Uterus (tissue), 4 donors: ENCODE data around the gene CACHD1. TPM values are rescaled to one million over a fixed set of nuclear protein-coding genes. Genes with fewer than 3 reads are reported as not detected.

Experiments used
- DNase-seq, 2 donors: peaks; one replicate each; pipeline ENCODE4 v3.0.0-alpha.2; 2019 to 2020
- H3K27ac ChIP-seq, 2 donors: fragments of 200-600 bp; sonication (generic); 1 replicate in 1 of 2; 2 replicates in 1 of 2; pipeline ENCODE4 v1.5.1; 2016 to 2018
- H3K27me3 ChIP-seq, 2 donors: fragments of 200-600 bp; sonication (generic); one replicate each; pipeline ENCODE4 v1.5.1; 2018 to 2019; ENCODE audit warnings: control low read depth in 1 of 2
- H3K36me3 ChIP-seq, 2 donors: fragments of 200-600 bp; sonication (generic); one replicate each; pipeline ENCODE4 v1.5.1; 2019; ENCODE audit warnings: control low read depth in 1 of 2
- H3K4me1 ChIP-seq, 2 donors: fragments of 200-600 bp; sonication (generic); one replicate each; pipeline ENCODE4 v1.5.1; 2018 to 2019; ENCODE audit warnings: control low read depth in 1 of 2
- H3K4me3 ChIP-seq, 2 donors: fragments of 200-600 bp; sonication (generic); 1 replicate in 1 of 2; 2 replicates in 1 of 2; pipeline ENCODE4 v1.5.1; 2018 to 2019; ENCODE audit warnings: mild to moderate bottlenecking in 1 of 2
- H3K9me3 ChIP-seq, 2 donors: fragments of 200-600 bp; sonication (generic); one replicate each; pipeline ENCODE4 v1.5.1; 2019; ENCODE audit warnings: control low read depth in 1 of 2
- POLR2A ChIP-seq, 2 donors: fragments of 450-650 bp; IDR thresholded peaks; one replicate each; pipeline ENCODE4 v1.6.1; 2016; ENCODE audit warnings: antibody characterized with exemption in 2 of 2, mild to moderate bottlenecking in 1 of 2, moderate library complexity in 1 of 2
- intact Hi-C: fragments of 100-400 bp; cut with DNase I; formaldehyde crosslinking; loops from one replicate; pipeline ENCODE4 v1.15.1; 2023; ENCODE audit warnings: low total_unique reads
- total RNA-seq, 4 donors: library from RNA; depleted of rRNA in 3 of 4; stranded (reverse); fragments of >200 nt in 3 of 4; gene quantifications; one replicate each; pipeline versions ENCODE4 v1.1.0 to v1.2.4, GENCODE V29; 2014 to 2023
- TF ChIP-seq, protein P1 (sequence below), 4 experiments: fragments of 200-600 bp in 2 of 4; fragments of 450-650 bp in 2 of 4; sonication (generic) in 2 of 4; IDR thresholded peaks; one replicate each; pipeline ENCODE4 v1.5.1; 2016 to 2019; ENCODE audit warnings: antibody characterized with exemption in 4 of 4, mild to moderate bottlenecking in 2 of 4, moderate library complexity in 1 of 4
- donor health status: DM: yes; HTN: yes; CAD: no.

The CACHD1 gene
- total RNA-seq, 4 donors from 2014 or later: 19.2 to 39.9 (median 28.8) TPM

DNA sequence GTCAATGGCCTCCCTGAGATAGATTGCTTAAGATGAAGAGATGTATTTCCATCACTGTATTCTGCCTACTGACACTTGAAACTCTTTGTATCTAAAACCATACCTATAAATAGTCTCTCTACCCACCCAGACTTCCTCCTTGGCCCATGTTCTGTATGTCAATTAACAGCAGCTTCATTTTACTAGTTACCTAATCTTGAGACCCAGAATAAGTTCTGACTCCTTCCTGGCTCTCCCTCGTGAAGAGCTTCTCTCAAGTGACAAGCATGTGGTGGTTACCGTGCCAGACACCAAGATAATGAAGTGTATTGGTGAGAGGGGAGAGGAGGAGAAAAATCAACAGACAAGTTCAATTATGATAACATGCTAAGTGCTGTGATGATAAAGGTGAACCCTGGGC, 146.1 kb downstream of the CACHD1 start:
- intact Hi-C loops: no loop called here
- Histone ChIP-seq H3K27me3 (no peaks in the 10 kb centered on the region), H3K36me3 (no peaks in the 10 kb centered on the region), H3K9me3 (no peaks in the 10 kb centered on the region), H3K27ac (no peak overlapping the region), H3K4me1 (no peaks in the 10 kb centered on the region), H3K4me3 (no peak overlapping the region)
- no peak for TF ChIP-seq POLR2A (IDR thresholded peaks at IDR 0.05)
- TF ChIP-seq, protein P1, sequence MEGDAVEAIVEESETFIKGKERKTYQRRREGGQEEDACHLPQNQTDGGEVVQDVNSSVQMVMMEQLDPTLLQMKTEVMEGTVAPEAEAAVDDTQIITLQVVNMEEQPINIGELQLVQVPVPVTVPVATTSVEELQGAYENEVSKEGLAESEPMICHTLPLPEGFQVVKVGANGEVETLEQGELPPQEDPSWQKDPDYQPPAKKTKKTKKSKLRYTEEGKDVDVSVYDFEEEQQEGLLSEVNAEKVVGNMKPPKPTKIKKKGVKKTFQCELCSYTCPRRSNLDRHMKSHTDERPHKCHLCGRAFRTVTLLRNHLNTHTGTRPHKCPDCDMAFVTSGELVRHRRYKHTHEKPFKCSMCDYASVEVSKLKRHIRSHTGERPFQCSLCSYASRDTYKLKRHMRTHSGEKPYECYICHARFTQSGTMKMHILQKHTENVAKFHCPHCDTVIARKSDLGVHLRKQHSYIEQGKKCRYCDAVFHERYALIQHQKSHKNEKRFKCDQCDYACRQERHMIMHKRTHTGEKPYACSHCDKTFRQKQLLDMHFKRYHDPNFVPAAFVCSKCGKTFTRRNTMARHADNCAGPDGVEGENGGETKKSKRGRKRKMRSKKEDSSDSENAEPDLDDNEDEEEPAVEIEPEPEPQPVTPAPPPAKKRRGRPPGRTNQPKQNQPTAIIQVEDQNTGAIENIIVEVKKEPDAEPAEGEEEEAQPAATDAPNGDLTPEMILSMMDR (IDR thresholded peaks at IDR 0.05): no peak
- DNase-seq: no peak

DNA sequence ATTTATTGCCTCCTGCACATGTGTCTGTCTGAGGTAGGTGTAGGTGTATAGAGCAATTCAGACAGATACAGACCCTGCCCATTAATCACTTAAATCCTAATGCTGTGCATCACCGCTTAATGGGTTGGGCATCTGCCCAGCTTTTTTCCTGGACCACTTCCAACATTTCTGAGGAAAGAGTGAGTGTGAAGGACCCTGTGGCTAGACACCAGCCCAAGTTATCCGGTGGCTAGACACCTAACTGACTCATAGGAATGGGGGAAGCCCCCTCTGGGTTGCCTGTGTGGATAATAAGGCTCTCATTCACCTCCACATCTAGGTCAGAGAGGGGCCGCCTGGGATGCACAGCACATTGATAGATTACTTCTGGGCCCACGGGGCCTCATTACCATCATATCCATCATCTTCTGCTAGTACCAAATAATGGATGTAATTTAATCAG, 153.8 kb downstream of the CACHD1 start:
- no peak for TF ChIP-seq POLR2A (IDR thresholded peaks at IDR 0.05)
- TF ChIP-seq, protein P1 (IDR thresholded peaks at IDR 0.05): no peak
- Histone ChIP-seq H3K4me1 (peaks cover 0 to 6% of the 10 kb centered on the region in 2 donors), H3K27ac (peak overlapping the region in 1 of 2 donors; percentile 37), H3K36me3 (no peaks in the 10 kb centered on the region), H3K27me3 (no peaks in the 10 kb centered on the region), H3K4me3 (no peak overlapping the region), H3K9me3 (no peaks in the 10 kb centered on the region)
- intact Hi-C loops: no loop called here
- DNase-seq: peak in 1 of 2 donors; percentile 26

DNA sequence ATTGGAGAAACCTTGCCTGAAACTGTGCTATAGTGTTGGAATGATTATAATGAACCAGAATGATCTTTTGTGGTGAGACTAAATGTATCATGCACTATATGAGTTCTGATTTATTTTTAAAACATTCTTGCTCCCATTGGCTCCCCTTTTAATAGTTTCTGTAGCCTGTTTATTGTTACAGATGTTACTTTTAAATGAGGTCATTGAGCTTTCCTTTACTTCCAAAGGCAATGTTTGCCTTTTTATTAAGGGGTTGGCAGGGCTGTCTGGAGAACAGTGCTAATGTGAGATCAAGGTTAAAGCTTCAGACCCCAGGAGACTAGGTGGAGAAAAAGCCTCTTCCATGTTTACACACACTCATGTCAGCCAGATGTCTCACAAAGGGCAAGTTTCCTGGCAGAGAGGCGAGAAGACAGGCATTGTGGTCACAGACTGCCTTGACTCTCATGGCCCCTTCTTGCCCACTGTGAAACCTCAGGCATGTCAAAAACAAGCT, 154.3 kb downstream of the CACHD1 start:
- H3K27ac ChIP-seq: peak overlapping the region in 1 of 2 donors; percentile 37
- TF ChIP-seq, protein P1 (IDR thresholded peaks at IDR 0.05): no peak
- no peak for TF ChIP-seq POLR2A (IDR thresholded peaks at IDR 0.05)
- H3K9me3 ChIP-seq: no peaks in the 10 kb centered on the region
- H3K4me3 ChIP-seq: no peak overlapping the region
- H3K4me1 ChIP-seq: peaks cover 0 to 6% of the 10 kb centered on the region in 2 donors
- no peaks in the 10 kb centered on the region for H3K36me3 ChIP-seq
- H3K27me3 ChIP-seq: no peaks in the 10 kb centered on the region
- intact Hi-C loops: no loop called here
- DNase-seq: no peak

DNA sequence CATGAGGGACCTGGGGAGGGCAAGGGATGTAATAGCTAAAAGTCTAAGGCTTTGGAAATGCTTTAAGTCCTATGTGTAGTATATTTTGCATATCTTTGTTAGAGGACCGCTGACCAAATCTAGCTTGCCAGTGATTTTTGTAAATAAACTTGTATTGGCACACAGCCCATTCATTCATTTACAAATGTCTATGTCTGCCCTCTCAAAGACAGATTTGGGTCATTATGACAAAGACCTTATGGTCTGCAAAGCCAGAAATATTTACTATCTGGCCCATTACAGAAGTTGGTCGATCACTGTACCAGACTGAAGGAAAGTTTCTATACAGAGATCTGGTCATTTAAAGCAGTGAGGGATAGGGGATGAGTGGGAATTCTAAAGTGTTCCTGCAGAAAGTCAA, 154.9 kb downstream of the CACHD1 start:
- TF ChIP-seq, protein P1 (IDR thresholded peaks at IDR 0.05): no peak
- no peak for TF ChIP-seq POLR2A (IDR thresholded peaks at IDR 0.05)
- no peak for DNase-seq
- Histone ChIP-seq H3K4me3 (no peak overlapping the region), H3K9me3 (no peaks in the 10 kb centered on the region), H3K4me1 (peaks cover 0 to 6% of the 10 kb centered on the region in 2 donors), H3K27ac (peak overlapping the region in 1 of 2 donors; percentile 37), H3K36me3 (no peaks in the 10 kb centered on the region), H3K27me3 (no peaks in the 10 kb centered on the region)
- intact Hi-C loops: no loop called here

DNA sequence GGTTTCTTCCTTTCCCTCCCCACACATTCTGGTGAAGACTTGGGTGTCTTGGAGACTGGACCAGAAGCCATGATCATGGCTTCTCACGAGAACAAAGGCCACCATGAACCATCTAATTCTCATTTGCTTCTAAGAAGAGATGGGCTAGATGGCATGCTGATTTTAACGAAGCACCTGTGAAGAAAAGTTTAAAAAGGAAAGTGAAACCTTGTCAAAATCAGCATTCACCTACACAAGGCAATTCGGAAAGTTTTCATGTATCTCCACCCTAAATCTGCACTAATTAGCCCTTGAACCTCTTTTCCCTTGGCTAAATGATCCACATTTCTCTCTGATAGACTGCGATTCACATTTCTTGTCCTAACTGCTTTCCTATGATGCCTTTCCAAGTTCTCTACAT, 160.7 kb downstream of the CACHD1 start:
- H3K36me3 ChIP-seq: no peaks in the 10 kb centered on the region

More for the DNA sequence above, 160.7 kb downstream of the CACHD1 start:
- no peaks in the 10 kb centered on the region for H3K27me3 ChIP-seq
- no peak for DNase-seq
- intact Hi-C loops: no loop called here
- no peaks in the 10 kb centered on the region for H3K9me3 ChIP-seq
- TF ChIP-seq POLR2A (IDR thresholded peaks at IDR 0.05): no peak
- TF ChIP-seq, protein P1 (IDR thresholded peaks at IDR 0.05): no peak
- H3K4me1 ChIP-seq: no peaks in the 10 kb centered on the region
- H3K27ac ChIP-seq: no peak overlapping the region
- no peak overlapping the region for H3K4me3 ChIP-seq
